ENCODE data around the gene SPATA31C2. TPM values are rescaled to one million over a fixed set of nuclear protein-coding genes. Genes with fewer than 3 reads are reported as not detected.

The SPATA31C2 gene
- total RNA-seq, 2 donors from 2014 or later: not detected

- no peak for DNase-seq (ENCODE audit: low spot score)
- Histone ChIP-seq H3K4me3 (no peak overlapping the region), H3K4me1 (peaks cover 0 to 4% of the 10 kb centered on the region in 2 donors), H3K36me3 (no peaks in the 10 kb centered on the region), H3K27me3 (no peaks in the 10 kb centered on the region), H3K27ac (no peak overlapping the region), H3K9me3 (no peaks in the 10 kb centered on the region)
- no peak for TF ChIP-seq CTCF (IDR thresholded peaks at IDR 0.05)
Observed at GRCh38 chr9:88180081-88180765, 41.9 kb upstream of the SPATA31C2 start.

GRCh38 chr9:88179062-88179521 lies 40.8 kb upstream of the SPATA31C2 start:
- Histone ChIP-seq H3K4me1 (no peaks in the 10 kb centered on the region), H3K9me3 (no peaks in the 10 kb centered on the region), H3K27ac (no peak overlapping the region), H3K36me3 (no peaks in the 10 kb centered on the region), H3K27me3 (no peaks in the 10 kb centered on the region), H3K4me3 (no peak overlapping the region)
- no peak for TF ChIP-seq CTCF (IDR thresholded peaks at IDR 0.05)
- DNase-seq (ENCODE audit: low spot score): no peak

- Histone ChIP-seq H3K27me3 (no peaks in the 10 kb centered on the region), H3K9me3 (no peaks in the 10 kb centered on the region), H3K36me3 (no peaks in the 10 kb centered on the region), H3K4me1 (no peaks in the 10 kb centered on the region), H3K27ac (no peak overlapping the region), H3K4me3 (no peak overlapping the region)
- TF ChIP-seq CTCF (IDR thresholded peaks at IDR 0.05): no peak
- DNase-seq (ENCODE audit: low spot score): no peak
Observed at GRCh38 chr9:88178641-88179040, 40.4 kb upstream of the SPATA31C2 start.

- Histone ChIP-seq H3K4me3 (no peak overlapping the region), H3K36me3 (no peaks in the 10 kb centered on the region), H3K9me3 (no peaks in the 10 kb centered on the region), H3K27ac (no peak overlapping the region), H3K4me1 (no peaks in the 10 kb centered on the region), H3K27me3 (no peaks in the 10 kb centered on the region)
- TF ChIP-seq CTCF (IDR thresholded peaks at IDR 0.05): no peak
- no peak for DNase-seq (ENCODE audit: low spot score)
Observed at GRCh38 chr9:88177371-88177770, 39.1 kb upstream of the SPATA31C2 start.

- no peak overlapping the region for H3K27ac ChIP-seq
- no peaks in the 10 kb centered on the region for H3K9me3 ChIP-seq
- DNase-seq (ENCODE audit: low spot score): no peak
- no peaks in the 10 kb centered on the region for H3K36me3 ChIP-seq
- H3K4me1 ChIP-seq: no peaks in the 10 kb centered on the region
- no peak overlapping the region for H3K4me3 ChIP-seq
- no peak for TF ChIP-seq CTCF (IDR thresholded peaks at IDR 0.05)
- H3K27me3 ChIP-seq: no peaks in the 10 kb centered on the region
Observed at GRCh38 chr9:88174324-88174723, 36.0 kb upstream of the SPATA31C2 start.

Data from right atrium auricular region (tissue), 2 donors.